NCI-H1694 (cell line): Measurements from ENCODE around the gene CCL11.

Experiments
- DNase-seq: peaks from one replicate; lab custom pipeline; 2025; lab: John Stamatoyannopoulos, UW

CCL11 gene

DNA sequence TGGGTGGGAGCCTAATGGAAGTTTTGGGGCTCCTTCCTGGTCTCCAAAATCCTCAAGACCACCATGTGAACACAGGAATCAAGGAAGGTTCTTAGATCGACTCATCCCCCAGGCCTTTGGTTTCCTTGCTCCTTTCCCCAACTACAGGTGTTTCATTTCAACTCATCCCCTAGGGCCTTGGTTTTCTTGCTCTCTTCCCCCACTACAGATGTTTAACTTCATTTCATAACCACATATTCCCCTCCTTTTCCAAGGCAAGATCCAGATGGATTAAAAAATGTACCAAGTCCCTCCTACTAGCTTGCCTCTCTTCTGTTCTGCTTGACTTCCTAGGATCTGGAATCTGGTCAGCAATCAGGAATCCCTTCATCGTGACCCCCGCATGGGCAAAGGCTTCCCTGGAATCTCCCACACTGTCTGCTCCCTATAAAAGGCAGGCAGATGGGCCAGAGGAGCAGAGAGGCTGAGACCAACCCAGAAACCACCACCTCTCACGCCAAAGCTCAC is at the start of gene CCL11:
Gene CCL11, plus strand, starts transcription at position 457 of the 507 bp plus-strand sequence. CDS start 67 bp downstream, outside the sequence.
- no peak for DNase-seq

DNA sequence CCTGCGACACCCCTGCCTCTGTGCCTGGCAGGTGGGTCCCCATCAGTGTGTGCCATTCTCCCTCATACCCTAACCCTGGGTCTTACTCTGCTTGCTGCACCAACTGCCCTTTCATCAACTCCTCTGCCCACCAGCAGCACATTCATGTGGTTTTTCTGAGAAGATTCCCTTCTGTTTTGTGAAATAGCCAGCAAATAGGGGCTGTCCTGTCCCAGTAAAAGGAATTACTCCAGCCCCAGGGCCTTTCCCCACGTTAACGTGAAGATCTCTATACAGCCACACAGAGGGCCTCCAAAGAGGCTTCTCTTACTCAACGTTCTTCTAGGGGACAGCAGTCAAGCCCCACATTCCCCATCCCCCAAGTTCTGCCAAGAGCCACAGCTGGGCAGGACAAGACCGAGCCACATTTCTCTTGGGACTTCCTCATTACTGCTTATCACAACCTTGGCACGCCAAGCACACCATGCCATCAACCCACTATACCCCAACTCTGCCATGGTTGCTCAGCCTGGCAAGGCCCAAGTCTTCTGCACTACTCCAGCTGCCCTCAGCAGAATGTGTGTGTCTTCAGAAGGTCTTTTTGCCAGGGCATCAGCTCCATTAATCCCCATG is 49.2 kb upstream of the CCL11 start:
- DNase-seq, result no peak

DNA sequence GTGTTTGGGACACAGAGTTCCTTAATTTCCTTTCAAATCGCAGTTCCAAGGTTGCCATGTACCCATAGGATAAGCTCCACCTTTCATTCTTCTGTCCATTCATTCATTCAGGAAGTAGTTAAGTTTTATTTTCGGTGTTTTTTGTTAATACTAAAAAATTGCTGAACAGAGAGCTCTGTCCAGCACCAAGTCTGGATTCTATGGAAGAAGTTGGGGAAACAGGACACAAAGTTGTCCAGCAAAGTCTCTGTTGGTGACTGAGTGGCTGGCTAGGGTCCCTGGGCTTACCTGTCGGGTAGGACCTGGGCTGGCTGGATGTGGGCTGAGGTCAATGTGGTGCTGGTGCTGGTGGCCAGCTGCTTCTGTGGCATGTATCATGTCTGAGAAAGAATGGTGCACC is 48.1 kb upstream of the CCL11 start:
- DNase-seq, result no peak

DNA sequence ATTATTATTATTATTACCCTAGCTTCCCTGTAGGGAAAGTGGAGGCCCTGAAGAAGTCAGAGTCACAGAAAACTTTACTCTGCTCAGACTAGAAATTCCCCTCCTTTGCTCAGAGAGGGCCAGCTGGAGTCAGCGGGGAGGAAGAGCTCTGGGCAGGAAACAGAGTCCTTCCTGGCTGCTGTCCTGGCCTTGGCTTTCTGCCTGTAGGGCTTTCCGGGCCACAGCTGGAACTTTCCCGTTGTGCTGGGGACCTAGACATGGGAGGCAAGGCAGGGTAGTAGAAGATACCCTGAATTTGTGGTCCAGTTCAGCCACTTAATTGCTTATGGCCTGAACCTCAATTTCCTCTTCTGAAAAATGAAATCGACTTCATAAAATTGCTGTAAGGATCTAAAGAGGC is 44.5 kb upstream of the CCL11 start:
- DNase-seq, result no peak

DNA sequence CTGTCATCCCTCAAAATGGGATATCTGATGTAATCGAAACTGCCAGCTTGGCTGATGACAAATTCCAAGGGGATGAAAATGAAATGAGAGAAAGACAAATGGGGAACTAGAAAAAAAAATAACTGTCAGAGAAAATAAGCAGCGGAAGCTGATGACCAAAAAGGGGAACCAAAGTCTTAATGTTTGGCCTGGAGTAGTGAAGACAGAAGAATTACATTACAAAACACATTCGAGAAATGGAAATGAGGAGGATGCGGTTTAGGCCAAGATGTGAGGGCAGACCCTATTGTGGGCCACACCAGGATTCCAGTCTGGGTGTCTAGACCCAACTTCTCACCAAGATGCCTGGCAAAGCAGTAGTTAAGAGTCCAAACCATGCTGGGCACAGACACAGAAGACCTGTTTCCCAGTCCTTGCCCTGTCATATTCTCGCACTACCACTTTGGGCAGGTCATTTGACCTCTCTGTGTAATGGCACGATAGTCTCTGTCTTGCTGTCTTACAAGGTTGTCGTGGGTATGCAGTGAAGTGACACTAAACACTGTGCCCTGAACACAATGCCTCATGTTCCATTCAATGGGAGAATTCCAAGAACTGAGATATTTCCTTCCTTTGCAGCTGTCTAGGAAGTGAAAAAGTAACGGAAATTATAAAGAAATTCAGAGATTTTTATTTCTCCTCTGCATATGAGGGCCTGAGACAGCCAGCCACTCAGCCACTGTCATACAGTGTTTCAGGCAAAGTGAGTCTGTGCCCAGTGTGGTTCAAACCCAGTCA is 42.8 kb upstream of the CCL11 start:
- DNase-seq, result no peak

DNA sequence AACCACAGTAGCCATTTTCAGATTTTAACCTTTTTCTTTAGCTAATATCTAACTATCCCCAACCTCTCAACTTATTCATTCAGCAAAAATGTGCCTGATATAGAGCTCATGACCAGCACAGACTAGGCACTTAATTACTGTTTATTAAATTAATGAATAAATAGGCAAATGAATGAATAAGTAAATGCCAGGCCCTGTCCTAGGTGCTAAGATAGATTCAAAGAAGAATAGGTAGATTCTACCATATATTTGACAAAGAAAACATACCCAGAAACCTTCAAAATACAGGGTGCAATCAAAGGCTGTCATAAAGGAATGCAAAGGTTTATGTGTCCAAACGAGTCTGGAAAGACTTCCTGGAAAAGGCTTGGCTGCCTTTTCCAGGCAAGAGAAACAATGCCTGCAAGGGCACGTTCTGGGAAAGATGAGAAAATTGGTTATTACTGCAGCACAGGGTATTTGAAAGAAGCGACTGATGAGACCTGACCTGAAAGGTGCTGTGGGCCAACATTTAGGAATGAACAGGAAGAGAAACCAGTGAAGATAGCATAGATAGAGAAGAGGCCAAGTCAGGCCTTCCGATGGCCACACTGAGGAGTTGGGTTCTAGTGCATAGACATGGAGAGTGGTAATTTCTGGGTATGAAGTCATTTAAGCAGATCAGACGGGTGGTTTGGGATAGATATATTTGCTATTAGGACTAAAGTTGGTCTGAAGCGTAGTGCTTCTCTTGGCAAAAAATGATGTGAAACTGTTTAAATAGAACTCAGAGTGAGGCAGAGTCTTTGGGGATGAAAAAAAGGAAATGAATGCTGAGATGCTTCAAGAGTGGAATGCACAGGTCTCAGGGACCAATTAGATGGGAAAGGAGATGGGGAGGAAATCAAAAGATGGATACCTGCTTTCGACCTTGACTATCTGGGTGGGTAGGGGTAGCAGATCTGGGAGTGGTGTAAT is 41.9 kb upstream of the CCL11 start:
- no peak for DNase-seq

DNA sequence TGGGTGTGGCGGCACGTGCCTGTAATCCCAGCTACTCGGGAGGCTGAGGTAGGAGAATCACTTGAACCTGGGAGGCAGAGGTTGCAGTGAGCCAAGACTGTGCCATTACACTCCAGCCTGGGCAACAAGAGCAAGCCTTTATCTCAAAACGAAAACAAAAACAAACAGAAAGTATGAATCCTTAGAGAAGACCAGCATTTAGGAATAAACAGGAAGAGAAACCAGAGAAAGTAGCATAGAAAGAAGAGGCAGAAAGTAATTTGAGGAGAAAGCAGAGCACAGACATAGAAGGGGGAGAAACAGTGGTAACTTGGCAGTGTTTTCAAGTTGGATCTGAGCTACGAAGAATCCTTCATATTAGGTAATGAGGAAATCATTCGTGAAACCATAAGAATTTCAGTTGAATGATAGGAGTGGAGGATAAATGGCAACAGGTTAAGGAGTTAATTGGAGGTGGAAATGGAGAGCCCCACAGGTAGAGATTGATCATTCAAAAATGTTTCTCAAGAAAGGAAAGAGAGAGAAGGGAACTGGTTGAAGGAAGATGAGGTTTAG is 40.1 kb upstream of the CCL11 start:
- DNase-seq, result no peak

DNA sequence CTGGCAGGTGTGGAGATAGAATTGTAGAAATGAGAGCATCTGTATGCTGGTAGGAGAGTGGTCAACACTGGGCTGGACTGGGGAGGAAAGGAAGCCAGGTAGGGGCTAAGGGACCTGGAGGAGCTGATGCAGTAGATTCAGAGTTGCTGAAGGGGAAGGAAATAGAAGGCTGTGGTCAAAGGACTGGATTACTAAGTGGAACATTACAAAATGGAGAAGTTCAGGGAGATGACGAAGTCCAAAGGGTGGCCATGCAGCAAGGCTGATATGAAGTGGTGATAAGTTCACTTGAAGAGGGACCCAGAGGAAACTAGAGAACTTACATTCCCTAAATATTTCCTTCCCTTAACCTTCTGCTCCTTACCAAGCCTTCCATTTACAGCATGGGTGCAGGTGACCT is 39.1 kb upstream of the CCL11 start:
- DNase-seq, result no peak

DNA sequence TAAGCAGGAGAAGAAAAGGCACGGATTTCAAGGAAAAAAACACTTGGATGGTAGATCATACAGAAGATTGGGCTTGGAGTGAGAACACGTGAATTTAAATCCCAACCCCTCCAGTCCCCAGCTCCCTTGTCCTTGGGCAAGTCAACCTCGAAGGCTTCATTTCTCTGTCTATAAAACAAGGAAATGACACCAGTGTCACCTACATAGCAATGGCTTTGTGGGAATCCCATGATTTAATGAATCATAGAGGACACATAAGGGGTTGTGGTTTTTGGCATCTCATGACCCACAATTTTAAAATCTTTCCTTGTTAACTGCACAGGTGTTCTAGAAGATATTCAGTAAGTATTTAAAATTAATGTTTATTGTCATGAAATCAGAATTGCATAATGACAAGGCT is 38.7 kb upstream of the CCL11 start:
- DNase-seq, result no peak

DNA sequence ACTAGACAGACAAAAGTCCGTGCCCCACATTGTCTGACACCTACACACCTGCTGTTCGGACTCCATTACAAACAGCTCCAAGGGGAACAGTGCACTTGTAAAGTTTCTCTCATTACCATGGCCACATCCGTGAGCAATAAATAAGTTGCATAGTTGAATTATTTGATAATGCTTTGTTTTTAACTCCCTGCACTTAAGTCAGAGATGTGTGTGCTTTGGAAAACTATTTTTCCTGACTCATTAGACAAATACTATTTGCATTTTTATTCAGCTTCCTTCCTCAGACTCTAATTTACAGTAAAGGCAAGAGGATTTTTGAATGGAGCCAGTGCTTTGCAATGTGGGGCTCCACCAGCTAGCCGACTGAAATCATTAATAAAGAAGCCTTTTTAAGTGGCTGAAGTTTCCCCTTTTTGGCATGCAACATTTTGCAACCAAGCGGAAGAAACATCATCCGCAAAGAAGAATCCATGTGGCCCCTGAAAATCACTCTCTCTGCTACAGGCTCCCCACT is 37.0 kb upstream of the CCL11 start:
- DNase-seq, result no peak

DNA sequence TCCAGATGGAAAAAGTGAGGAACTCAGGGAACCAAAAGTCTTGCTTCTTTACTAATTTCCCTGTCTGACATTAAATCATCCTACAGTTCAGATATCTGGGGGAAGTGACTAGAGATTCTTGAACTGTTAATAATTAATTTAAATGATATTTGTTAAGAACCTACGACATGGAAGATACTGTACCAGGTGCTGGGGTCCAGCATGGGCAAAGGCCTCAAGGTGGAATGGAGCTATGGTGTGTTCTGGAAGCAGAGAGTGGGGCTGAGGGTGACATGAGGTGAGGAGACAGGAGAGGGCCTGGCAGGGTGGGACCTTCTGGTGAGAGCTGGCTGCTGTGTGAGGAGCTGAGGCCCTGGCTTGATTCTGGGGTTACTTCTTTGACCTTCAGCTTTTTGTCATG is 36.5 kb upstream of the CCL11 start:
- no peak for DNase-seq

DNA sequence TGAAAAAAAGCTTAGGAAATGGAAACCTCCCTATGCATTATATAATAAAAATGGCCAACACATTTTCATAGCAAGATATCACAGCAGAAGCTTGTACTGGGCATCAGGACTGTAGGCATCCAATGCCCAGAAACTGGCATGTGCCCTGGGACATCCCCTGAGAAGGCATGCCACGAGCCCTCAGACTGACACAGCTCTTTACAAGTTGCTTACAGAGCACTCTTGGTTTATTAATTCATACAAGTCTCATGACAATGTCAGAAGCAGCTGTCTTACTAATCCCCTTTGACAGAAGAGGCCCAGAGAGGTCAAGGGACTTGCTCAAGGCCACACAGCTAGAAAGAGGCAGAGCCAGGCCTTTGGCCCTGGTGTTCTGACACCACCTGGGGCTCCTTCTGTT is 36.1 kb upstream of the CCL11 start:
- no peak for DNase-seq

DNA sequence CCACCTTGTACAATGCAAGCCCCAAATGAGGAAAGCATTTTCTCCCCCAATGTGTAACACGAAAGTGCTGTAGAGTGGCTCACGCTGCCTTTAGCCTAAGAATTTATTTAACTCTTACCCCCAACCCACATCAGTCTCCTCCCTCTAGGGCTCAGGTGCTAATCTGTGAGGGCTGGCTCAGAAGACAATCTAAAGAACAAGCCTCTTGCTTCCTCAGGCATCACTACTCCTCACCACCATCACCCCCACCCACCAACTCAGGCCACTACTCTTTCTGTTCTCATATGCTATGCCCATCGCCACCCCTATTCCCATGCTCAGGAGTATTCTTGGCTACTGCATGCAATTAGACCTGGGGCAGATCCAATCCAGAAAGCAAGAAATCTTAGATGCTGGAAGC is 34.4 kb upstream of the CCL11 start:
- DNase-seq, result no peak

DNA sequence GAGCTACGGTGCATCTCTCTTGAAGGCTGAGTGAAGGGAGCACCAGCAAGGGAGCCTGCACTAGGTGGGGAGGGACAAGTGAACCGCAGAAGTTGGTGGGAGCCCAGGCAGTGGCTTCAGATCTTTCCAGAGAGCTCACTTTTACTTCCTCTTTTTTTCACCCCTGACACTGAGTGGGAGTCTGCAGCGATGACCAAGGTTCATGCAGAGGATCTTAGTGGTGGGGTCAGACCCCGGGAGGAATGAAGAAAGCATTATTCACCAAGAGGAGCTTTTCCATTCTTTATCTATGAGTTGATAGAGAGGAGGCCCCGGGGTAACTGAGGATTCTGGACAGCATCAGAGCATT is 33.5 kb upstream of the CCL11 start:
- DNase-seq, result no peak

DNA sequence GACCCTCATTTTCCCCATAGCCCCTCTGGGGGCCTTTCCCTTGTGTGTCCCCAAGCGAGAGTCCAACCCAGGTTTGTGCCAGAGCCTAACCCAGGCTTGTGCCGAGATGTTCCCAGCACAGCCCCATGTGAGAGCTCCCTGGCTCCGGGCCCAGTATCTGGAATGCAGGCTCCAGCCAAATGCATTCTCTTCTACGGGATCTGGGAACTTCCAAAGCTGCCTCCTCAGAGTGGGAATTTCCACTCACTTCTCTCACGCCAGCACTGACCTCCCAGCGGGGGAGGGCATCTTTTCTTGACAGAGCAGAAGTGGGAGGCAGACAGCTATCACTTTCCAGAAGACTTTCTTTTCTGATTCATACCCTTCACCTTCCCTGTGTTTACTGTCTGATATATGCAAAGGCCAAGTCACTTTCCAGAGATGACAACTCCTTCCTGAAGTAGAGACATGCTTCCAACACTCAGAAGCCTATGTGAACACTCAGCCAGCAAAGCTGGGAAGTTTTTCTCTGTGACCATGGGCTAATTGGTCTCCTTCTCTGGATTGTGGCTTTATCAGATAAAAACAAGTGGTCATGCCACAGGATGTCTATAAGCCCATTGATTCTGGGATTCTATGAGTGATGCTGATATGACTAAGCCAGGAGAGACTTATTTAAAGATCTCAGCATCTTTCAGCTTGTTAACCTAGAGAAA is 33.0 kb upstream of the CCL11 start:
- DNase-seq, result no peak

DNA sequence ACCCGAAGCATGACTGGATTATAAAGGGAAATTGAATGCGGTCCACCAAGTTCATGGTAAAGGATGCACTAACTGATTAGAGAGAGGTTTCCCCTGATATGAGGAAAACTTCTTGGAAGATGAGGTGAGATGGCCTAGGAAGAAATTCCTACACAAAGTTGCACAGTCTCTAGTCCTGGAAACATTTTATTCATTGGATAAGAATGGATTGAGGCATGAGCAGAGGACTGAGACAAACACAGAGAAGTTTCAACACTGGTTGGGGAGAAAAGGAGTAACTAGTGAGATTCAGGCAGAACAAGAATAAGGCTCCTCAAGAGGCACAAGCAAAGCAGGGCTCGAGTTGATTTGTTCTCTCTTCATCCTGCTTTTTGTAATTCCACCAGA is 32.4 kb upstream of the CCL11 start:
- no peak for DNase-seq

DNA sequence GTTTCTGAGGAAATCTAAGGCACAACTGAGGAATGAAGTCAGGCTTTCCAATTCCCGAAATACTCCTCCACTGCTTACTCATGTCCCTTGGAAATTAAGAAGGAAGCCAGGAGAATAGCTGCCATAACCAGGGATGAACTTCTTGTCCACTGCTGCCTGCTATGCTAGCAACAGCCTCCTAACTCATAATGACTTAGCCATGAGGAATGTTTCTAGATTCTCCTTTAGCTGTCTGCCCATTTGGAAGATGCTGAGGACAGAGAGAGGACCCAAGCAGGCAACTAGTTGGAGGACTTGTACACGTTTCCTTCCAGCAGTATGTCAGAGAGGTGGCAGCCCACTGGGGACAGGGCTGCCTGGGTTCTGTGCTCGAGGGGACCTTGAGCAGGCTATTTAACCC is 31.4 kb upstream of the CCL11 start:
- DNase-seq, result no peak

DNA sequence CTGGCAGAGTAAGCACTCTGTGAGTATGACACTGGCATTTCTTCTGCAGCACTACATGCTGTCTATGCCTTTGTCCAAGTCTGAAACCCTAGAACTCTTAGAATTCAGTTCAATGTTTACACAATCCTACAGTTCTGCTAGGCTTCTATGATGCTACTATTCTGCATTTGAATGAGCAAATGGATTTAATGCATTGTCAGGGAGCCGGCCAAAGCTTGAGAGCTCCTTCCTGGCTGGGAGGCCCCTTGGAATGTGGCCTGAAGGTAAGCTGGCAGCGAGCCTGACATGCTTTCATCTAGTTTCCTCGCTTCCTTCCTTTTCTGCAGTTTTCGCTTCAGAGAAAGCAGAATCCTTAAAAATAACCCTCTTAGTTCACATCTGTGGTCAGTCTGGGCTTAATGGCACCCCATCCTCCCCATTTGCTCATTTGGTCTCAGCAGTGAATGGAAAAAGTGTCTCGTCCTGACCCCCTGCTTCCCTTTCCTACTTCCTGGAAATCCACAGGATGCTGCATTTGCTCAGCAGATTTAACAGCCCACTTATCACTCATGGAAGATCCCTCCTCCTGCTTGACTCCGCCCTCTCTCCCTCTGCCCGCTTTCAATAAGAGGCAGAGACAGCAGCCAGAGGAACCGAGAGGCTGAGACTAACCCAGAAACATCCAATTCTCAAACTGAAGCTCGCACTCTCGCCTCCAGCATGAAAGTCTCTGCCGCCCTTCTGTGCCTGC is 30.7 kb upstream of the CCL11 start, which contains the start of gene CCL2:
Gene CCL2, plus strand, starts transcription at position 635 of the 730 bp plus-strand sequence. Its CDS starts 65 bp downstream, at position 700.
- DNase-seq, result no peak

DNA sequence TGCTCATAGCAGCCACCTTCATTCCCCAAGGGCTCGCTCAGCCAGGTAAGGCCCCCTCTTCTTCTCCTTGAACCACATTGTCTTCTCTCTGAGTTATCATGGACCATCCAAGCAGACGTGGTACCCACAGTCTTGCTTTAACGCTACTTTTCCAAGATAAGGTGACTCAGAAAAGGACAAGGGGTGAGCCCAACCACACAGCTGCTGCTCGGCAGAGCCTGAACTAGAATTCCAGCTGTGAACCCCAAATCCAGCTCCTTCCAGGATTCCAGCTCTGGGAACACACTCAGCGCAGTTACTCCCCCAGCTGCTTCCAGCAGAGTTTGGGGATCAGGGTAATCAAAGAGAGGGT is 30.2 kb upstream of the CCL11 start:
- no peak for DNase-seq

DNA sequence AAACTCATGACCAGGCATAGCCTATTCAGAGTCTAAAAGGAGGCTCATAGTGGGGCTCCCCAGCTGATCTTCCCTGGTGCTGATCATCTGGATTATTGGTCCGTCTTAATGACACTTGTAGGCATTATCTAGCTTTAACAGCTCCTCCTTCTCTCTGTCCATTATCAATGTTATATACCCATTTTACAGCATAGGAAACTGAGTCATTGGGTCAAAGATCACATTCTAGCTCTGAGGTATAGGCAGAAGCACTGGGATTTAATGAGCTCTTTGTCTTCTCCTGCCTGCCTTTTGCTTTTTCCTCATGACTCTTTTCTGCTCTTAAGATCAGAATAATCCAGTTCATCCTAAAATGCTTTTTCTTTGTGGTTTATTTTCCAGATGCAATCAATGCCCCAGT is 29.7 kb upstream of the CCL11 start:
- DNase-seq, result no peak
